Measurements from ENCODE around the gene SRSF11.

The SRSF11 gene

DNA sequence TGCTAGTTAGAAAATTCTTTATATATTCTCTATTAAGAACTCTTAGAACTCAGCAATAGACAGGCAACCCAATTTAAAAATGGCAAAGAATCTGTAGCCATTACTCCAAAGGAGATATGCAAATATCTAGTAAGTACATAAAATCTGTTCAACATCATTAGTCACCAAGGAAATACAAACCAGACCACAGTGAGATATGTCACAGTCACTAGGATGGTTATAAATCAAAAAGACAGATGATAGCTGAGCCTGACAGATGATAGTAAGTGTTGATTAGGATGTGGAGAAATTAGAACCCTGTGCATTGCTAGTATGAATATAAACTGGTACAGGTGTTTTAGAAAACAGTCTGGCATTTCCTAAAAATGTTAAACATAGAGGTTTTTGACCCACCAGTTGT is 26.6 kb downstream of the SRSF11 start:
- TF ChIP-seq TAF1 (IDR thresholded peaks at IDR 0.05; ENCODE audit: borderline replicate concordance, insufficient read depth, low read length) (no peak), SIN3A (IDR thresholded peaks at IDR 0.05; ENCODE audit: borderline replicate concordance, insufficient read depth, low read length) (no peak), FOXP2 (optimal IDR thresholded peaks at IDR 0.05; ENCODE audit: borderline replicate concordance, extremely low read depth, extremely low read length, insufficient read depth) (no peak), POLR2AphosphoS5 (IDR thresholded peaks at IDR 0.05; ENCODE audit: low read depth, low read length) (no peak)
- TF ChIP-seq, protein P1, sequence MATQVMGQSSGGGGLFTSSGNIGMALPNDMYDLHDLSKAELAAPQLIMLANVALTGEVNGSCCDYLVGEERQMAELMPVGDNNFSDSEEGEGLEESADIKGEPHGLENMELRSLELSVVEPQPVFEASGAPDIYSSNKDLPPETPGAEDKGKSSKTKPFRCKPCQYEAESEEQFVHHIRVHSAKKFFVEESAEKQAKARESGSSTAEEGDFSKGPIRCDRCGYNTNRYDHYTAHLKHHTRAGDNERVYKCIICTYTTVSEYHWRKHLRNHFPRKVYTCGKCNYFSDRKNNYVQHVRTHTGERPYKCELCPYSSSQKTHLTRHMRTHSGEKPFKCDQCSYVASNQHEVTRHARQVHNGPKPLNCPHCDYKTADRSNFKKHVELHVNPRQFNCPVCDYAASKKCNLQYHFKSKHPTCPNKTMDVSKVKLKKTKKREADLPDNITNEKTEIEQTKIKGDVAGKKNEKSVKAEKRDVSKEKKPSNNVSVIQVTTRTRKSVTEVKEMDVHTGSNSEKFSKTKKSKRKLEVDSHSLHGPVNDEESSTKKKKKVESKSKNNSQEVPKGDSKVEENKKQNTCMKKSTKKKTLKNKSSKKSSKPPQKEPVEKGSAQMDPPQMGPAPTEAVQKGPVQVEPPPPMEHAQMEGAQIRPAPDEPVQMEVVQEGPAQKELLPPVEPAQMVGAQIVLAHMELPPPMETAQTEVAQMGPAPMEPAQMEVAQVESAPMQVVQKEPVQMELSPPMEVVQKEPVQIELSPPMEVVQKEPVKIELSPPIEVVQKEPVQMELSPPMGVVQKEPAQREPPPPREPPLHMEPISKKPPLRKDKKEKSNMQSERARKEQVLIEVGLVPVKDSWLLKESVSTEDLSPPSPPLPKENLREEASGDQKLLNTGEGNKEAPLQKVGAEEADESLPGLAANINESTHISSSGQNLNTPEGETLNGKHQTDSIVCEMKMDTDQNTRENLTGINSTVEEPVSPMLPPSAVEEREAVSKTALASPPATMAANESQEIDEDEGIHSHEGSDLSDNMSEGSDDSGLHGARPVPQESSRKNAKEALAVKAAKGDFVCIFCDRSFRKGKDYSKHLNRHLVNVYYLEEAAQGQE (IDR thresholded peaks at IDR 0.05; ENCODE audit: insufficient read depth in 1 of 2, low read depth in 2 of 2, low read length in 2 of 2), result no peak

DNA sequence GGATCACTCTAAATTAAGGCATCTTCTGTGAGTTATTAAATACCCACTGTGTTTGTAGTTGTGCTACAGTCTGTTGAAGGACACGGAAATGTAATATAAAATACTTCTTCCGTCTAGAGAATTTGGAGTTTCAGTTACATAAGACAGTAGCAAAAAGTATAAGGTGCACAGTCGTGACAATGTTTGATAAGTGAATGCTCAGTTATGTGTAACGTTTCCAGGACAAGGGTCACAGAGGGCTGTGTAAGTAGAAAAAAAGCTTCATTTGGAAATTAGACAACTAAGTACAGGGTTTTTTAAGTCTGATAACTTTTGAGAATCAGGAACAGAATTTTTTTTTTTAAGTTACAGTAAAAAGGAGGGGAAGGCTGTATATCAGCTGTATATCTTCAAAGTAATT is 27.5 kb downstream of the SRSF11 start:
- TF ChIP-seq TAF1 (IDR thresholded peaks at IDR 0.05; ENCODE audit: borderline replicate concordance, insufficient read depth, low read length) (no peak), POLR2AphosphoS5 (IDR thresholded peaks at IDR 0.05; ENCODE audit: low read depth, low read length) (no peak), FOXP2 (optimal IDR thresholded peaks at IDR 0.05; ENCODE audit: borderline replicate concordance, extremely low read depth, extremely low read length, insufficient read depth) (no peak), SIN3A (IDR thresholded peaks at IDR 0.05; ENCODE audit: borderline replicate concordance, insufficient read depth, low read length) (no peak)
- TF ChIP-seq, protein P1 (IDR thresholded peaks at IDR 0.05; ENCODE audit: insufficient read depth in 1 of 2, low read depth in 2 of 2, low read length in 2 of 2), result no peak

DNA sequence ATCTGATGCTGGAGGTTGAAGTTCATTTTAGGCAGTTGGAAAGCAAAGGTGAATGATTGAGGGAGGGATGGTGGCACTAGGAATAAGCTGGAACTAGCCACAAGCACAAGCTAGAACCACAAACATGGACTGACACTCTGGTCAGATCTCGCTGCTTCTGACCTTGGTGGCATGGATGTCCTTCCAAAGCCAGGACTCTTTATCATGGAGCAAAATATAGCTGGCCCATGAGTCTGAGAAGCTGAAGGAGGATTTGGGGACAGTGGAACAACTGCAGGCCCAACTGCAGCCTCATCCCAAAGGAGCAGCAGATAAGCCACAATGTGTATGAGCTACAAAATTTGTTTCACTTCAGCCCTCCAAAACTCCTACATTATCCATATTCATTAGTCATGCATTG is 35.5 kb downstream of the SRSF11 start:
- TF ChIP-seq SIN3A (IDR thresholded peaks at IDR 0.05; ENCODE audit: borderline replicate concordance, insufficient read depth, low read length), result no peak
- no peak for TF ChIP-seq FOXP2 (optimal IDR thresholded peaks at IDR 0.05; ENCODE audit: borderline replicate concordance, extremely low read depth, extremely low read length, insufficient read depth)
- no peak for TF ChIP-seq POLR2AphosphoS5 (IDR thresholded peaks at IDR 0.05; ENCODE audit: low read depth, low read length)
- TF ChIP-seq, protein P1 (IDR thresholded peaks at IDR 0.05; ENCODE audit: insufficient read depth in 1 of 2, low read depth in 2 of 2, low read length in 2 of 2), result no peak
- TF ChIP-seq TAF1 (IDR thresholded peaks at IDR 0.05; ENCODE audit: borderline replicate concordance, insufficient read depth, low read length), result no peak

DNA sequence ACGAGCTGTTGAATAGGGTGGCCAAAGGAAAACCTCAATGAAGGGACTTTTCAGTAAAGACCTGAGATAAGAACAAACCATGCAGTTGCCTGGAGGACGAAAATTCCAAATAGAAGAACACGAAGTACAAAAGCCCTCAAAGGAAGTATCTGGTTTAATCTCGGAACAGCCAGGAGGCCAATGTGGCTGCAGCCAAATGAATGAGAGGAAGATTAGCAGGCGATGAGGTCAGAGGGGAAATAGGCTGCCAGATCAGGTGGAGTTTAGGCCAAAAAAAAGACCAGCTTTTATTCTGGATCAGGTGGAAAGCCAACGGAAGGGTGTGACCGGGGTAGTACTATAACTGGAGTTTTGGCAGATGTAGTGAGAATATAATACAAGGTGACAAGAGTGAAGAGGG is 43.7 kb downstream of the SRSF11 start:
- TF ChIP-seq SIN3A (IDR thresholded peaks at IDR 0.05; ENCODE audit: borderline replicate concordance, insufficient read depth, low read length) (no peak), FOXP2 (optimal IDR thresholded peaks at IDR 0.05; ENCODE audit: borderline replicate concordance, extremely low read depth, extremely low read length, insufficient read depth) (no peak), TAF1 (IDR thresholded peaks at IDR 0.05; ENCODE audit: borderline replicate concordance, insufficient read depth, low read length) (no peak), POLR2AphosphoS5 (IDR thresholded peaks at IDR 0.05; ENCODE audit: low read depth, low read length) (no peak)
- TF ChIP-seq, protein P1 (IDR thresholded peaks at IDR 0.05; ENCODE audit: insufficient read depth in 1 of 2, low read depth in 2 of 2, low read length in 2 of 2), result no peak

DNA sequence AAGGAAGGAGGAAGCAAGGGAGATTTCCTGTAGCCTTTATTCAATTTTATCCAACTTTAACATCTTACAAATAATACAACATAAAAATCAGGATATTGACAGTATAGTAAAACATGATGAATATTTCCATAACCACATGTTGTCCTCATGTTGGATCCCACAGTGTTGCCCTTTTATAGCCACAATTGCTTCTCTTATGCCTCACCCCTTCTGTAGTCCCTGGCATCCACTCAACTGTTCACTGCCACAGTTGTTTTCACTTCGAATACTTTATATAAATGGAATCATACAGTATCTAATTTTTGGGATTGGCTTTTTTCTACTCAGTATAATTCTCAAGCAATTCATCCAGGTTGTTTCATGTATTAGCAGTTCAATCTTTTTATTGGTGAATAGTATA is 44.8 kb downstream of the SRSF11 start:
- TF ChIP-seq FOXP2 (optimal IDR thresholded peaks at IDR 0.05; ENCODE audit: borderline replicate concordance, extremely low read depth, extremely low read length, insufficient read depth), result no peak
- TF ChIP-seq SIN3A (IDR thresholded peaks at IDR 0.05; ENCODE audit: borderline replicate concordance, insufficient read depth, low read length), result no peak
- no peak for TF ChIP-seq TAF1 (IDR thresholded peaks at IDR 0.05; ENCODE audit: borderline replicate concordance, insufficient read depth, low read length)
- TF ChIP-seq, protein P1 (IDR thresholded peaks at IDR 0.05; ENCODE audit: insufficient read depth in 1 of 2, low read depth in 2 of 2, low read length in 2 of 2), result no peak
- no peak for TF ChIP-seq POLR2AphosphoS5 (IDR thresholded peaks at IDR 0.05; ENCODE audit: low read depth, low read length)
